Measurements from ENCODE around the gene CDK2AP2.
"Not testable (repeated sequence)": the region's sequence is repeated elsewhere in the genome, so short reads cannot be mapped to it uniquely, and the experiment has no call there.

Gene CDK2AP2

GRCh38 chr11:67465530-67465929 lies 42.4 kb downstream of the CDK2AP2 start:
- not testable (repeated sequence) for DNase-seq

- DNase-seq, result no peak
These were observed 42.8 kb downstream of the CDK2AP2 start for GRCh38 chr11:67465189-67465510.

- DNase-seq, result peak; percentile 86 to 90
These were observed 43.4 kb downstream of the CDK2AP2 start for GRCh38 chr11:67464411-67465188.

GRCh38 chr11:67463680-67464410 lies 44.1 kb downstream of the CDK2AP2 start:
- DNase-seq, result no peak

- DNase-seq, result no peak
These were observed 44.8 kb downstream of the CDK2AP2 start for GRCh38 chr11:67463186-67463585.

- no peak for DNase-seq
These were observed 49.7 kb downstream of the CDK2AP2 start for GRCh38 chr11:67458266-67458665.

GRCh38 chr11:67457453-67457852 lies 50.5 kb downstream of the CDK2AP2 start:
- DNase-seq, result no peak
